Measurements from ENCODE around the gene PCNT.

GRCh38 chr21:46287541-46287940, 36.4 kb upstream of the PCNT start:
- TF ChIP-seq ZNF488 (tag by site-specific recombination; IDR thresholded peaks at IDR 0.05) (no peak), ZNF416 (tag by site-specific recombination; IDR thresholded peaks at IDR 0.05) (no peak), CTCF (tag by site-specific recombination; IDR thresholded peaks at IDR 0.05) (no peak), HOXA7 (CRISPR knock-in tag; IDR thresholded peaks at IDR 0.05; ENCODE audit: borderline replicate concordance) (no peak), ZFP37 (tag by site-specific recombination; IDR thresholded peaks at IDR 0.05) (no peak), ZNF792 (tag by site-specific recombination; IDR thresholded peaks at IDR 0.05) (no peak), ZNF10 (tag by site-specific recombination; IDR thresholded peaks at IDR 0.05) (no peak), ZNF530 (tag by site-specific recombination; IDR thresholded peaks at IDR 0.05; ENCODE audit: low read depth) (no peak), HIC1 (tag by site-specific recombination; IDR thresholded peaks at IDR 0.05) (no peak), ZNF639 (tag by site-specific recombination; IDR thresholded peaks at IDR 0.05) (no peak), ZNF174 (tag by site-specific recombination; IDR thresholded peaks at IDR 0.05) (no peak), ZNF629 (tag by site-specific recombination; IDR thresholded peaks at IDR 0.05) (no peak), YY1 (tag by site-specific recombination; IDR thresholded peaks at IDR 0.05) (no peak), ZNF37A (tag by site-specific recombination; IDR thresholded peaks at IDR 0.05) (no peak)

All from HEK293 (cell line).